Skeletal muscle tissue (tissue), 4 donors: ENCODE measurements around the gene ELSPBP1. TPM values are rescaled to one million over a fixed set of nuclear protein-coding genes. Genes with fewer than 3 reads are reported as not detected.
"Not testable (repeated sequence)": the region's sequence is repeated elsewhere in the genome, so short reads cannot be mapped to it uniquely, and the experiment has no call there.

Experiments
- H3K27ac ChIP-seq: one replicate; pipeline ENCODE4 v1.7.0; 2013; ENCODE audit warnings: mild to moderate bottlenecking, low read depth, low read length, inconsistent platforms
- H3K27me3 ChIP-seq, 3 donors: one replicate each; pipeline ENCODE4 v1.7.0; 2013; ENCODE audit warnings: low read length in 3 of 3; ENCODE audit not compliant: control insufficient read depth in 3 of 3, insufficient read depth in 3 of 3
- H3K36me3 ChIP-seq, 3 donors: one replicate each; pipeline ENCODE4 v1.7.0; 2013; ENCODE audit warnings: low read length in 3 of 3; ENCODE audit not compliant: control insufficient read depth in 3 of 3, insufficient read depth in 3 of 3
- H3K4me1 ChIP-seq, 3 donors: one replicate each; pipeline ENCODE4 v1.7.0; 2013; ENCODE audit warnings: low read length in 3 of 3, mild to moderate bottlenecking in 3 of 3; ENCODE audit not compliant: control insufficient read depth in 3 of 3, insufficient read depth in 3 of 3
- H3K4me3 ChIP-seq, 3 donors: one replicate each; pipeline ENCODE4 v1.7.0; 2013; ENCODE audit warnings: low read length in 3 of 3
- H3K9ac ChIP-seq, 3 donors: one replicate each; pipeline ENCODE4 v1.7.0; 2013; ENCODE audit warnings: low read length in 3 of 3, mild to moderate bottlenecking in 3 of 3, moderate library complexity in 2 of 3, low read depth in 1 of 3
- H3K9me3 ChIP-seq, 3 donors: one replicate each; pipeline ENCODE4 v1.7.0; 2013; ENCODE audit warnings: low read length in 3 of 3; ENCODE audit not compliant: control insufficient read depth in 3 of 3
- total RNA-seq: library from RNA; depleted of rRNA; stranded (reverse); fragments of >200 nt; gene quantifications from one replicate; pipeline ENCODE4 v1.2.3, GENCODE V29; 2014
- donor health status: Osteomylitis.

The ELSPBP1 gene
- total RNA-seq = not detected

- no peak within 1 kb of the TSS for H3K27ac ChIP-seq
- peaks cover 3 to 10% (median 6%) of the 10 kb centered on the region in 3 donors for H3K27me3 ChIP-seq
Measured at GRCh38 chr19:47994209-47994802, at the start of gene ELSPBP1. ELSPBP1 (plus strand) TSS chr19:47994632; CDS start chr19:48008668, 14,036 bp downstream.

DNA sequence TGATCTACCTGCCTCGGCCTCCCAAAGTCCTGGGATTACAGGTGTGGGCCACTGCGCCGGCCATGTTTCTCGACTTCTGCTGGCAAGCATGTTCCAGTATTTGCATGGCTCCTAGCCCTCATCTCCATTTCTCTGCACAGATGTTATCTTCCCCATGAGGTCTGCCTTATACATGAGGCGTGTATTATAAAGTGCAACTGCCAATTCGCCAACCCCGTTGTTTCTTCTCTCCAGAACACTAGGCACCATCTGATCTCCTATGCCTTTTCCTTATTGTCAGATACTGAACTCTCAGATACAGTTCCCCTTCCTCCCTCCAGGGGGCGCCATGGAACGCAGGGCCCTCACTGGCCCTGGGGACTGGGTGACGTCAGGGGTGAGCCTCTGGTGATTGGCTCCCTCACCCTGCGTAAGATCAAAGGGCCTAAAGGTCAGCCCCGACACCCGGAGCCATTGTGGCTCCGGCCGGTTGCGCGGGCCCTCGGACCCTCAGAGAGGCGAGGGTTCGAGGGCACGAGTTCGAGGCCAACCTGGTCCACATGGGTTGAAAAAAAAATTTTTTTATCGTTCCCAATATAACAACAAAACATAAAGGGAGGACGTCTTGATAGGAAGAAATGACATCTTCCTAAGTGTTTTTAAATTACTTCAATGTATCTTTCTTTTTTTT, 44.4 kb upstream of the ELSPBP1 start:
- not testable (repeated sequence) for H3K9me3 ChIP-seq, H3K4me1 ChIP-seq, H3K4me3 ChIP-seq, H3K9ac ChIP-seq, H3K27me3 ChIP-seq, H3K27ac ChIP-seq, H3K36me3 ChIP-seq

More at GRCh38 chr19:47994209-47994802, at the start of gene ELSPBP1:
- no peaks in the 10 kb centered on the region for H3K4me1 ChIP-seq
- no peak within 1 kb of the TSS for H3K9ac ChIP-seq
- no peaks in the 10 kb centered on the region for H3K9me3 ChIP-seq
- no peaks in the 10 kb centered on the region for H3K36me3 ChIP-seq
- no peak within 1 kb of the TSS for H3K4me3 ChIP-seq

GRCh38 chr19:47952132-47952531, 42.3 kb upstream of the ELSPBP1 start:
- H3K4me1 ChIP-seq, H3K4me3 ChIP-seq, H3K36me3 ChIP-seq, H3K27ac ChIP-seq, H3K9me3 ChIP-seq, H3K27me3 ChIP-seq, H3K9ac ChIP-seq: not testable (repeated sequence)

DNA sequence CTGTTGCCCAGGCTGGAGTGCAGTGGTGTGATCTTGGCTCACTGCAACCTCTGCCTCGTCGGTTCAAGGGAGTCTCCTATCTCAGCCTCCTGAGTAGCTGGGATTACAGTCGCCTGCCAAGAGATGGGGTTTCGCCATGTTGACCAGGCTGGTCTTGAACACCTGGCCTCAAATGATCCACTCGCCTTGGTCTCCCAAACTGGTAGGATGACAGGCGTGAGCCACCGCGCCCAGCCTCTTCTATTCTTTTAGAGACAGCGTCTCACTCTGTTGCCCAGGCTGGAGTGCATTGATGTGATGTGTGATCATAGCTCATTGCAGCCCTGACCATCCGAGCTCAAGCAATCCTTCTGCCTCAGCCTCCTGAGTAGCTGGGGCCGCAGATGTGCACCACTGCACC, 38.5 kb upstream of the ELSPBP1 start:
- not testable (repeated sequence) for H3K27me3 ChIP-seq, H3K4me3 ChIP-seq, H3K36me3 ChIP-seq, H3K27ac ChIP-seq, H3K4me1 ChIP-seq, H3K9ac ChIP-seq, H3K9me3 ChIP-seq

- Histone ChIP-seq H3K9me3 (no peaks in the 10 kb centered on the region), H3K4me3 (no peak overlapping the region), H3K27ac (no peak overlapping the region), H3K36me3 (no peaks in the 10 kb centered on the region), H3K9ac (no peak overlapping the region), H3K4me1 (no peaks in the 10 kb centered on the region), H3K27me3 (peaks cover 6 to 9% (median 6%) of the 10 kb centered on the region in 3 donors)
Measured at GRCh38 chr19:47973529-47973928, 20.9 kb upstream of the ELSPBP1 start.

DNA sequence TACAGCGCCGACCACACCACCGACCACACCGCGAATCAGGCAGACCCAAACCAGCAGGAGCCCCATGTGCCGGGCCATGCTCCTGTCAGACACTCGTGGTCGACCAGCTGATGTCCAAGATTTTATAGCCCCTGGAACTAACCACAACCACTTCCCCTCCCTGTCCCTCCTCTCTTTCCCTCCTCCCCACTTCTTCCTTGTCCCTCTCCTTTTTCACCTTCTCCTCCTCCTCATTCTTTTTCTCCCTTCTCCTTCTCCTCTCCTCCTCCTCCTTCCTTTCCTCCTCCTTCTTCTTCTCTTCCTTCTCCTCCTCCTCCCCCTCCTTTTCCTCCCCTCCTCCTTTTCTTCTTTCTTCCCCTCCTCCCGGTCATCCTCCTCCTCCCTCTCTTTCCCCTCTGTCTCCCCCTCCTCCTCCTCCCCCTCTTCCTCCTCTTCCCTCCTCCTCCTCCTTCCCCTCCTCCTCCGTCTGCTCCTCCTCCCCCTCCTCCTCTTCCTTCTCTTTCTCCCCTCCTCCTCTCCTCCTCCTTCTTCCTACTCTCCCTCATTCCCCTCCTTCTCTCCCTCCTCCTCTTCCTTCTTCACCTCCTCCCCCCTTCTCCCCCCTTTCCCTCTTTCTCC, 3.1 kb upstream of the ELSPBP1 start:
- Histone ChIP-seq H3K4me1 (no peaks in the 10 kb centered on the region), H3K36me3 (no peaks in the 10 kb centered on the region), H3K27me3 (peaks cover 3 to 14% (median 8%) of the 10 kb centered on the region in 3 donors), H3K4me3 (no peak overlapping the region), H3K9ac (no peak overlapping the region), H3K27ac (no peak overlapping the region), H3K9me3 (no peaks in the 10 kb centered on the region)

DNA sequence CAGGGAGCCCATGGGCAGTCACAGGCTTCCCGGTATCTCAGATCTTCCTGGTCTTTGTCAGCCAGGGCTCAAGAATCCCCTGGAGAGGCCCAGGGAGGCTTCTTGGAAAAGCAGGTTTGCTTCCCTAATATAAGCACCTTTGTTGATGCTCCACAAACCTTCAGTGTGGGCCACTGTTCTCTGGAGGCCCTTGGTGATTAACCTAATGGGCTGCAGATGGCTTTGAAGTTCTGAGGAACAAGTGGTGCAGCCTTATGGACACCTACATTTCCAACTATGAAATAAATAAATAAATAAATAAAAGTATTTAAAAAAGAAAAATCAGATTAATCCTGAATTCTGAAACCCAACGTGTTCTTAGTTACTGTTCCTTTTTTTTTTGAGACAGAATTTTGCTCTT, 2.4 kb upstream of the ELSPBP1 start, which contains the start of gene BSPH1:
BSPH1 (minus strand) TSS at position 101 of the 400 bp plus-strand sequence; CDS start at position 12, 89 bp downstream.
- Histone ChIP-seq H3K27ac (no peak within 1 kb of the TSS), H3K4me3 (no peak within 1 kb of the TSS), H3K9ac (no peak within 1 kb of the TSS), H3K36me3 (no peaks in the 10 kb centered on the region), H3K27me3 (peaks cover 3 to 14% (median 7%) of the 10 kb centered on the region in 3 donors), H3K4me1 (no peaks in the 10 kb centered on the region), H3K9me3 (no peaks in the 10 kb centered on the region)

DNA sequence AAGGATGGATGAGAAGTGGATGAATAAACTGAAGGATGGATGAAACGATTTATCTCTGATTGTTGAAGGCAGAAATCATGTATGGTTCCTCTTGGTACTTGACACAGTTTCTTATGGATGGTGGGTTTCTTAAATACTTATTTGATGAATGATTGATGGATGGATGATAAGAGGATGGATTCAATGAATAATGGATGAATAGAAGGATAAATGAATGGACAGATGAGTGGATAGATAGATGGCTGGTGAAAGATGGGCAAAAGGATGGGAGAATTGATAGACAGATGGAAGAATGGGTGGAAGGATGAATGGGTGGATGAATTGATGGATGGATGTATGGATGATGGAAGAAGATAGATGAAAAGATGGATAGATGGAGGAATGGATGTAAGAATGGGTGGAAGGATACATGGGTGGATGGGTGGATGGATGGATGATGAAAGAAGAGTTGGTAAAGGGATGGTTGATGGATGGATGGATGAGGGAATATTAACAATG, 1.8 kb downstream of the ELSPBP1 start:
- Histone ChIP-seq H3K9ac (no peak overlapping the region), H3K27me3 (peaks cover 3 to 5% (median 3%) of the 10 kb centered on the region in 3 donors), H3K4me3 (no peak overlapping the region), H3K36me3 (no peaks in the 10 kb centered on the region), H3K27ac (no peak overlapping the region), H3K4me1 (no peaks in the 10 kb centered on the region), H3K9me3 (peaks cover 0 to 6% (median 0%) of the 10 kb centered on the region in 3 donors)

DNA sequence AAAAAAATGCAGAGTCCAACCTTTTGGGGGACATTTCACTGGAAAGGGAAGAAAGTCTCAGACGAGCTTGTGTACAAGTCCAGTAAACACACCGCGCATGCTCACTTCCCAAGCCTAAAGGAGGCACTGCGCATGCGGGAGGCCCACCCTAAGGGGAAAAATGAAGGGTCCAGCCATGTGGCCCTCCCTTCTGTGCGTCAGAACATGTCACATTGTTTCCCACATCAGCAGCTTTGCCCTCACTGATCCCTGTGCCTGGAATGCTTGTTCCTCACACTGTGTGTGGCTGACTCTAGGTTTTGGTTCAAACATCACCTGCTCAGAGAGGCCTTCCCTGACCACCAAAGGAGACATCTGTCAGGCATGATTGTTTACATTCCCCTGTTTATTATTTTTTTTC, 4.4 kb downstream of the ELSPBP1 start:
- peaks cover 0 to 6% (median 0%) of the 10 kb centered on the region in 3 donors for H3K9me3 ChIP-seq
- no peak overlapping the region for H3K4me3 ChIP-seq
- no peak overlapping the region for H3K27ac ChIP-seq
- H3K9ac ChIP-seq = no peak overlapping the region
- no peaks in the 10 kb centered on the region for H3K36me3 ChIP-seq
- H3K27me3 ChIP-seq = peaks cover 0 to 5% (median 5%) of the 10 kb centered on the region in 3 donors
- H3K4me1 ChIP-seq = no peaks in the 10 kb centered on the region

DNA sequence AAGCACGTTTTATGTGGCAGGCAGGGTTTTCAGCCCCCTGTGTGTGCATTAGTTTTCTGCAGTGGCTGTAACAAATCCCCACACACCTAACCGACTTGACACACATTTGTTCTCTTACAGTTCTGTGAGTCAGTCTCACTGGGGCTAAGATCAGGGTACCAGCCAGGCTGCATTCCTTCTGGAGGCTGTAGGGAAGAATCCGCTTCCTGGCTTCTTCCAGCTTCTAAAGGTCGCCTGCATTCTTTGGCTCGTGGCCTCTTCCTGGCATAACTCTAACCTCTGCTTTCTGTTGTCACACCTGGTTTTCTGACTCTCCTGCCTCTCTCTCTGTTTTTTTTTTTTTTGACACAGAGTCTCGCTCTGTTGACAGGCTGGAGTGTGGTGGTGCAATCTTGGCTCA, 6.4 kb downstream of the ELSPBP1 start:
- no peak overlapping the region for H3K9ac ChIP-seq

More for the DNA sequence above, 6.4 kb downstream of the ELSPBP1 start:
- peaks cover 0 to 6% (median 0%) of the 10 kb centered on the region in 3 donors for H3K9me3 ChIP-seq
- no peaks in the 10 kb centered on the region for H3K4me1 ChIP-seq
- H3K4me3 ChIP-seq = no peak overlapping the region
- peaks cover 0 to 12% (median 4%) of the 10 kb centered on the region in 3 donors for H3K27me3 ChIP-seq
- H3K27ac ChIP-seq = no peak overlapping the region
- no peaks in the 10 kb centered on the region for H3K36me3 ChIP-seq
